Measurements from ENCODE around the gene CASKIN1.

CASKIN1 gene

GRCh38 chr16:2233046-2233775, 36.8 kb upstream of the CASKIN1 start:
- H3K79me2 ChIP-seq (ENCODE audit: insufficient read depth, low read length), result 0 out of 2 replicates have a peak, but pooled peaks cover 3% of the 10 kb centered on the region
- no peak overlapping the region for H3K4me2 ChIP-seq (ENCODE audit: low read depth, low read length, poor library complexity, severe bottlenecking)
- H3K27me3 ChIP-seq (ENCODE audit: low read length), result no peaks in the 10 kb centered on the region
- H3K36me3 ChIP-seq (ENCODE audit: low read length), result no peaks in the 10 kb centered on the region
- H3K9ac ChIP-seq (ENCODE audit: low read length), result no peak overlapping the region
- no peaks in the 10 kb centered on the region for H3K9me2 ChIP-seq (replicated peaks; ENCODE audit: insufficient read depth, low read length)
- H3K9me3 ChIP-seq (ENCODE audit: insufficient read depth, low read length), result no peaks in the 10 kb centered on the region
- no peak overlapping the region for H3K27ac ChIP-seq (ENCODE audit: low read depth, low read length)
- TF ChIP-seq EZH2phosphoT487 (conservative IDR thresholded peaks at IDR 0.05; ENCODE audit: low read length) (no peak), CTCF (IDR thresholded peaks at IDR 0.05; ENCODE audit: insufficient read depth, low read length, poor library complexity, severe bottlenecking) (no peak)
- no peak overlapping the region for H2AFZ ChIP-seq (ENCODE audit: low read depth, low read length, severe bottlenecking)
- no peaks in the 10 kb centered on the region for H3F3A ChIP-seq (ENCODE audit: insufficient read depth)
- no peak overlapping the region for H3K4me3 ChIP-seq (ENCODE audit: insufficient read depth, low read length, poor library complexity, severe bottlenecking)
- H4K20me1 ChIP-seq (ENCODE audit: low read depth, low read length), result no peaks in the 10 kb centered on the region

- Histone ChIP-seq H3K9me3 (ENCODE audit: insufficient read depth, low read length) (no peaks in the 10 kb centered on the region), H3K9ac (ENCODE audit: low read length) (no peak overlapping the region), H4K20me1 (ENCODE audit: low read depth, low read length) (no peaks in the 10 kb centered on the region), H3K27me3 (ENCODE audit: low read length) (no peaks in the 10 kb centered on the region), H3F3A (ENCODE audit: insufficient read depth) (no peaks in the 10 kb centered on the region), H3K79me2 (ENCODE audit: insufficient read depth, low read length) (peaks cover 9% of the 10 kb centered on the region; the same call in 1 of the 2 replicates), H3K4me3 (ENCODE audit: insufficient read depth, low read length, poor library complexity, severe bottlenecking) (no peak overlapping the region), H3K4me2 (ENCODE audit: low read depth, low read length, poor library complexity, severe bottlenecking) (no peak overlapping the region), H2AFZ (ENCODE audit: low read depth, low read length, severe bottlenecking) (no peak overlapping the region), H3K36me3 (ENCODE audit: low read length) (no peaks in the 10 kb centered on the region), H3K27ac (ENCODE audit: low read depth, low read length) (no peak overlapping the region), H3K9me2 (replicated peaks; ENCODE audit: insufficient read depth, low read length) (no peaks in the 10 kb centered on the region)
- TF ChIP-seq EZH2phosphoT487 (conservative IDR thresholded peaks at IDR 0.05; ENCODE audit: low read length), result no peak
- TF ChIP-seq CTCF (IDR thresholded peaks at IDR 0.05; ENCODE audit: insufficient read depth, low read length, poor library complexity, severe bottlenecking), result no peak
These were observed 35.9 kb upstream of the CASKIN1 start for GRCh38 chr16:2232094-2232990.

- Histone ChIP-seq H3K4me3 (ENCODE audit: insufficient read depth, low read length, poor library complexity, severe bottlenecking) (no peak overlapping the region), H3K9me3 (ENCODE audit: insufficient read depth, low read length) (no peaks in the 10 kb centered on the region), H3K36me3 (ENCODE audit: low read length) (no peaks in the 10 kb centered on the region), H3K4me2 (ENCODE audit: low read depth, low read length, poor library complexity, severe bottlenecking) (no peak overlapping the region), H2AFZ (ENCODE audit: low read depth, low read length, severe bottlenecking) (no peak overlapping the region), H3K27ac (ENCODE audit: low read depth, low read length) (no peak overlapping the region), H3K9me2 (replicated peaks; ENCODE audit: insufficient read depth, low read length) (no peaks in the 10 kb centered on the region), H3F3A (ENCODE audit: insufficient read depth) (no peaks in the 10 kb centered on the region), H3K27me3 (ENCODE audit: low read length) (no peaks in the 10 kb centered on the region), H3K9ac (ENCODE audit: low read length) (no peak overlapping the region), H3K79me2 (ENCODE audit: insufficient read depth, low read length) (peaks cover 18% of the 10 kb centered on the region), H4K20me1 (ENCODE audit: low read depth, low read length) (no peaks in the 10 kb centered on the region)
- no peak for TF ChIP-seq CTCF (IDR thresholded peaks at IDR 0.05; ENCODE audit: insufficient read depth, low read length, poor library complexity, severe bottlenecking)
- no peak for TF ChIP-seq EZH2phosphoT487 (conservative IDR thresholded peaks at IDR 0.05; ENCODE audit: low read length)
These were observed 34.9 kb upstream of the CASKIN1 start for GRCh38 chr16:2231016-2231931.
